ENCODE measurements around the gene ODC1. TPM values are rescaled to one million over a fixed set of nuclear protein-coding genes. Genes with fewer than 3 reads are reported as not detected.

Gene ODC1
- total RNA-seq, 1 experiment from 2014 or later, result 175 TPM

GRCh38 chr2:10402653-10403215, 45.4 kb downstream of the ODC1 start:
- no peak overlapping the region for H3K4me3 ChIP-seq (ENCODE audit: insufficient read depth, low read depth, low read length)
- no peak for DNase-seq
- H3K27me3 ChIP-seq (ENCODE audit: control insufficient read depth, insufficient read depth, low read length), result no peaks in the 10 kb centered on the region
- H3K36me3 ChIP-seq (replicated peaks; ENCODE audit: control insufficient read depth, insufficient read depth, low read length), result no peaks in the 10 kb centered on the region

- H3K4me3 ChIP-seq (ENCODE audit: insufficient read depth, low read depth, low read length), result no peak overlapping the region
- H3K36me3 ChIP-seq (replicated peaks; ENCODE audit: control insufficient read depth, insufficient read depth, low read length), result no peaks in the 10 kb centered on the region
- H3K27me3 ChIP-seq (ENCODE audit: control insufficient read depth, insufficient read depth, low read length), result no peaks in the 10 kb centered on the region
- no peak for DNase-seq
Observed at GRCh38 chr2:10402062-10402585, 46.0 kb downstream of the ODC1 start.

GRCh38 chr2:10400978-10401951, 46.9 kb downstream of the ODC1 start:
- no peaks in the 10 kb centered on the region for H3K36me3 ChIP-seq (replicated peaks; ENCODE audit: control insufficient read depth, insufficient read depth, low read length)
- DNase-seq, result no peak
- H3K27me3 ChIP-seq (ENCODE audit: control insufficient read depth, insufficient read depth, low read length), result no peaks in the 10 kb centered on the region
- H3K4me3 ChIP-seq (ENCODE audit: insufficient read depth, low read depth, low read length), result no peak overlapping the region

- no peak for DNase-seq
- H3K4me3 ChIP-seq (ENCODE audit: insufficient read depth, low read depth, low read length), result no peak overlapping the region
- H3K36me3 ChIP-seq (replicated peaks; ENCODE audit: control insufficient read depth, insufficient read depth, low read length), result no peaks in the 10 kb centered on the region
- no peaks in the 10 kb centered on the region for H3K27me3 ChIP-seq (ENCODE audit: control insufficient read depth, insufficient read depth, low read length)
Observed at GRCh38 chr2:10400568-10400977, 47.6 kb downstream of the ODC1 start.

- DNase-seq, result no peak
- Histone ChIP-seq H3K27me3 (ENCODE audit: control insufficient read depth, insufficient read depth, low read length) (no peaks in the 10 kb centered on the region), H3K36me3 (replicated peaks; ENCODE audit: control insufficient read depth, insufficient read depth, low read length) (no peaks in the 10 kb centered on the region), H3K4me3 (ENCODE audit: insufficient read depth, low read depth, low read length) (no peak overlapping the region)
Observed at GRCh38 chr2:10400002-10400401, 48.1 kb downstream of the ODC1 start.

GRCh38 chr2:10399358-10399757, 48.8 kb downstream of the ODC1 start:
- no peak for DNase-seq
- H3K4me3 ChIP-seq (ENCODE audit: insufficient read depth, low read depth, low read length), result no peak overlapping the region
- no peaks in the 10 kb centered on the region for H3K36me3 ChIP-seq (replicated peaks; ENCODE audit: control insufficient read depth, insufficient read depth, low read length)
- no peaks in the 10 kb centered on the region for H3K27me3 ChIP-seq (ENCODE audit: control insufficient read depth, insufficient read depth, low read length)

- H3K36me3 ChIP-seq (replicated peaks; ENCODE audit: control insufficient read depth, insufficient read depth, low read length), result no peaks in the 10 kb centered on the region
- no peak overlapping the region for H3K4me3 ChIP-seq (ENCODE audit: insufficient read depth, low read depth, low read length)
- no peak for DNase-seq
- no peaks in the 10 kb centered on the region for H3K27me3 ChIP-seq (ENCODE audit: control insufficient read depth, insufficient read depth, low read length)
Observed at GRCh38 chr2:10398496-10398895, 49.6 kb downstream of the ODC1 start.

- no peak for DNase-seq
- H3K4me3 ChIP-seq (ENCODE audit: insufficient read depth, low read depth, low read length), result no peak overlapping the region
- H3K27me3 ChIP-seq (ENCODE audit: control insufficient read depth, insufficient read depth, low read length), result no peaks in the 10 kb centered on the region
- H3K36me3 ChIP-seq (replicated peaks; ENCODE audit: control insufficient read depth, insufficient read depth, low read length), result no peaks in the 10 kb centered on the region
Observed at GRCh38 chr2:10397878-10398277, 50.2 kb downstream of the ODC1 start.

- Histone ChIP-seq H3K36me3 (replicated peaks; ENCODE audit: control insufficient read depth, insufficient read depth, low read length) (no peaks in the 10 kb centered on the region), H3K4me3 (ENCODE audit: insufficient read depth, low read depth, low read length) (no peak overlapping the region), H3K27me3 (ENCODE audit: control insufficient read depth, insufficient read depth, low read length) (no peaks in the 10 kb centered on the region)
- peak; percentile 60 for DNase-seq
Observed at GRCh38 chr2:10397297-10397875, 50.7 kb downstream of the ODC1 start.

GRCh38 chr2:10396464-10396863, 51.7 kb downstream of the ODC1 start:
- Histone ChIP-seq H3K4me3 (ENCODE audit: insufficient read depth, low read depth, low read length) (no peak overlapping the region), H3K36me3 (replicated peaks; ENCODE audit: control insufficient read depth, insufficient read depth, low read length) (no peaks in the 10 kb centered on the region), H3K27me3 (ENCODE audit: control insufficient read depth, insufficient read depth, low read length) (no peaks in the 10 kb centered on the region)
- DNase-seq, result no peak

- no peak overlapping the region for H3K4me3 ChIP-seq (ENCODE audit: insufficient read depth, low read depth, low read length)
- no peaks in the 10 kb centered on the region for H3K27me3 ChIP-seq (ENCODE audit: control insufficient read depth, insufficient read depth, low read length)
- no peak for DNase-seq
- no peaks in the 10 kb centered on the region for H3K36me3 ChIP-seq (replicated peaks; ENCODE audit: control insufficient read depth, insufficient read depth, low read length)
Observed at GRCh38 chr2:10395893-10396292, 52.2 kb downstream of the ODC1 start.

- Histone ChIP-seq H3K4me3 (ENCODE audit: insufficient read depth, low read depth, low read length) (no peak overlapping the region), H3K27me3 (ENCODE audit: control insufficient read depth, insufficient read depth, low read length) (no peaks in the 10 kb centered on the region), H3K36me3 (replicated peaks; ENCODE audit: control insufficient read depth, insufficient read depth, low read length) (no peaks in the 10 kb centered on the region)
- no peak for DNase-seq
Observed at GRCh38 chr2:10393640-10393982, 54.5 kb downstream of the ODC1 start.

GRCh38 chr2:10392951-10393639, 55.0 kb downstream of the ODC1 start:
- H3K4me3 ChIP-seq (ENCODE audit: insufficient read depth, low read depth, low read length), result no peak overlapping the region
- no peaks in the 10 kb centered on the region for H3K27me3 ChIP-seq (ENCODE audit: control insufficient read depth, insufficient read depth, low read length)
- peak; percentile 76 for DNase-seq
- H3K36me3 ChIP-seq (replicated peaks; ENCODE audit: control insufficient read depth, insufficient read depth, low read length), result no peaks in the 10 kb centered on the region

- Histone ChIP-seq H3K27me3 (ENCODE audit: control insufficient read depth, insufficient read depth, low read length) (no peaks in the 10 kb centered on the region), H3K36me3 (replicated peaks; ENCODE audit: control insufficient read depth, insufficient read depth, low read length) (no peaks in the 10 kb centered on the region), H3K4me3 (ENCODE audit: insufficient read depth, low read depth, low read length) (no peak overlapping the region)
- DNase-seq, result no peak
Observed at GRCh38 chr2:10392548-10392947, 55.6 kb downstream of the ODC1 start.
